ENCODE measurements around the gene WHAMM. TPM values are rescaled to one million over a fixed set of nuclear protein-coding genes. Genes with fewer than 3 reads are reported as not detected.
A peak's percentile ranks its signal among the peaks of the same experiment; 100 is the strongest.
"Not testable (repeated sequence)": the region's sequence is repeated elsewhere in the genome, so short reads cannot be mapped to it uniquely, and the experiment has no call there.

The WHAMM gene
- total RNA-seq, 1 donor from 2014 or later, result 5.7 TPM

DNA sequence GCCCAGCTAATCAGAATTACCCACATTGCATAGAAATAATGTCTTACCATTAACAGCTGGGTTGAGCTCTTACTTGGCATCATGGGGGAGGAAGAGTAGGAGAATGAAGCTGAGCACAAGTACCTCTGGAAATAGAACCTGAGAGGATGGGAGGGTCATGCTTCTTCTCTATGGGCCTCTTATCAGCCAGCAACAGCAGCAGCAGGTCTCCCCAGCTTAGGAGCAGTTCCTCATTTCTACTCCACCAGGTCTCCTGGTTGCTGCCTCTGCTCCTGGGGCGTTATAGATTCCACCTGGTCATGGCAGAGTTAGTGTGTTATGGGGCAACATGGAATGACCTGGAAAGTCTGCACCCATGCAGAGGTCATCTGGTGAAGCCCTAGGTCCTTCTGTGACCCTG lies 6.9 kb upstream of the WHAMM start:
- no peak for DNase-seq

DNA sequence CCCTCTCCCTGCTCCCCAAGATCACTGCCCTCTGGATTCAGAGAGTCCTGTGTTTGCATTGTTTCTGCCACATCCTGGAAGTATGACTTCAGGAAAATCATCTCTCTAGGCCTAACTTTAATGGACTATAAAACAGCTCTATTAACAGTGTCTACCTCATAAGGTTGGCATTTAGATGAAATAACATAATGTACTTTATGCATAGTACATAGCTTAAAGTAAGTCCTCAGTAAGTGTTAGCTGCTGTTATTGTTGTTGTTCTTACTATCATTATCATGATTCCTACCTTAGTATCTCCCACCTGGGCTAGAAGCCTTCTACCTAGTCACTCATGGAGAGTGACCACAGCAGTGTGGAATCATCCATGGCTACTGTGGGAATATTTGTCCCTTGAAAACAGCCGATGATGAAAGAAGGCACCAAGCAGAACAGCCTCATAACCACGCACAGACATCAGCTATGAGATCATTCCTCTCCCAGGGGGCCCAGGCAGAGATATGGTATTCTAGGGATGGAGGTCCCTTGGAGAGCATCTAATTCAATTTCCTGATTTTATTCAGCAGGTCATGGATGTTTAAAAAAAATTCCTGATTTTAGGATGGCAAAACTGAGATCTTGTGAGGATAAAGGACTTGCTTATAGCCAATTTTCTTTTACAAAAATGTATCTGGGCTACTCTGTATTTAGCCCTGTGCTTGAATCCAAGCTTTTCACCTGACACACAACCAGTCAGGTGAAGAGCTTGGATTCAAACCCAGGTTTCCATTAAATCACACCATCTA lies 5.4 kb upstream of the WHAMM start:
- DNase-seq, result no peak

- DNase-seq, result no peak
These were observed 4.9 kb upstream of the WHAMM start for GRCh38 chr15:82804575-82804949.

GRCh38 chr15:82805994-82806406 lies 3.4 kb upstream of the WHAMM start, which contains the start of gene FSD2:
TSS of gene FSD2 (minus strand) at chr15:82806069. CDS start at chr15:82787390, 18,679 bp downstream.
- DNase-seq, result no peak

GRCh38 chr15:82807920-82808633 lies 1.4 kb upstream of the WHAMM start:
- no peak for DNase-seq

GRCh38 chr15:82808634-82809041 lies 790 bp upstream of the WHAMM start:
- no peak for DNase-seq

DNA sequence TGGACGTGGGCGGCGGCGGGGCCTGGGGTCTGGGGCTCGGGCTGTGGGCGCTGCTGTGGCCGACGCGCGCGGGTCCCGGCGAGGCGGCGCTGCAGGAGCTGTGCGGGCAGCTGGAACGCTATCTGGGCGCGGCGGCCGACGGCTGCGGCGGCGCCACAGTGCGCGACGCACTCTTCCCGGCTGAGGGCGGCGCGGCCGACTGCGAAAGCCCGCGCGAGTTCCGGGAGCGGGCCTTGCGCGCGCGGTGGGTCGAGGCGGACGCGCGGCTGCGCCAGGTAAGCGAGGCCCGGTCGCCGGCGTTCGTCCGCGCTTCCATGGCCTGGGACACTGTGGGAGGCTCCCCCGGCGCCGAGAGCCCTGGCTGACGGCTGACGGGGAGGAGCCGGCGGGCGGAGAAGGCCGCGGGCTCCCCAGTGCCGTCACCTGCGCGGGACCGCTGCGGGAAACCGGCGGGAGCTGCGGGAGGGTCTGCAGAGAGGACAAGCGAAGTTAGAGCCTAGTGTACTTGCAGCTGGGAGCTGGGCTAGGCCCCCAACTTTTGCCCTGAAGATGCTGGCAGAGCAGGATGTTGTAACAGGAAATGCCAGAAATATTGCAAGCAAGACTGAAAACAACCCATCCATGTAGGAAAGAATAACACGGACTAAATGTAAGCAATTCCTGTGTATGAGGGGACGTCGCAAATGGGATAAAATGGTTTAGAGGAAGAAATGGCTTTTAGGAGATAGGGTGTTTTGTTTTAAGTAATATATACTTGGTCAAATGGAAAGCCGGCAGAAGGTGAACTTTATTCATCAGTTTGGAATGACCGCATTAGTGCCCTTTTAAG lies 847 bp downstream of the WHAMM start:
- peak; percentile 30 for DNase-seq

GRCh38 chr15:82810890-82811426 lies 1.5 kb downstream of the WHAMM start:
- DNase-seq, result no peak

DNA sequence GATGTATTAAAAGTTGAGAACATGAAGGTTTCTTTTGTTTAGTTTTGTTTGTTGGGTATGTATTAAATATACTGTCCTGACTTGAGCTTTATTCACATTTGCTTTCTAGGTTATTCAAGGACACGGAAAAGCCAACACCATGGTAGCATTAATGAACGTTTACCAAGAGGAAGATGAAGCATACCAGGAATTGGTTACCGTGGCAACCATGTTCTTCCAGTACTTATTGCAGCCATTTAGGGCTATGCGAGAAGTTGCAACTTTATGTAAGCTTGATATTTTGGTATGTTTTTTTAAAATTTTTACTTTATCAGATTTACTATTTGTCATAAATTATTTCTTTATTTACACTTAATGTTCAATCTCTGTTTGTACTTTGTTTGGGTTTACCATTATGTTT lies 3.6 kb downstream of the WHAMM start:
- DNase-seq, result no peak

DNA sequence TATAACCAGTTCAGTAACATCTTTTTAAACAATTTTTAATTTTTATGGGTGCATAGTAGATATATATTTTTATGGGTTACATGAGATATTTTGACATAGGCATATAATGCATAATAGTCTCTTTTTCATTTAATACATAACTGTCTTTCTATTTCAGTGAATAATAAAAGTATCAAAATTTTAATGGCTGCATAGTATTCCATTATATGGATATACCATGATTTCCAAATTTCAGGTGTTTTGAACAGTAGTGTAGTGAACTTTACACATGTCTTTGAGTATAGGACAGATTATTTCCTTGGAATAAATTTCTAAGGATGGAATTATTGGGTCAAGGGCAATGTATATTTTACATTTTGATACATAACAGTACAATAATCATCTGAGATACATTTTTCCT lies 10.7 kb downstream of the WHAMM start:
- no peak for DNase-seq

DNA sequence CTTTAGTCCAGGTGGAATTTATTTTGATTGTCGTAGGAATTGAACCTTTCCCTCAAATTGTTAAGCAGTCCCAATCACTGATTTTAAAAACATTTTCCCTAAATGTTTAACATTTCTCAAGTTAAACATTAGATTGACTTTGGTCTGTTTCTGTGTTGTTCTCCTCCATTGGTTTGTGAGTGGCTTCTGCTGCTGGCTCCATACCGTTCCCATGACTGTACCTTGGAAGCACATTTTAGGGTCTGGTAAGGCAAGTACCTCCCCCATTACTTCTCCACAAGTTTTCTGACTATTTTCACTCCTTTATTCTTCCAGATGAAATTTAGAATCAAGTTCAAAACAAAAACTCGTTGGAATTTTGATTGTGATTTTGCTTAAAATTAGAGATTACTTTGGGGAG lies 12.0 kb downstream of the WHAMM start:
- DNase-seq, result not testable (repeated sequence)

DNA sequence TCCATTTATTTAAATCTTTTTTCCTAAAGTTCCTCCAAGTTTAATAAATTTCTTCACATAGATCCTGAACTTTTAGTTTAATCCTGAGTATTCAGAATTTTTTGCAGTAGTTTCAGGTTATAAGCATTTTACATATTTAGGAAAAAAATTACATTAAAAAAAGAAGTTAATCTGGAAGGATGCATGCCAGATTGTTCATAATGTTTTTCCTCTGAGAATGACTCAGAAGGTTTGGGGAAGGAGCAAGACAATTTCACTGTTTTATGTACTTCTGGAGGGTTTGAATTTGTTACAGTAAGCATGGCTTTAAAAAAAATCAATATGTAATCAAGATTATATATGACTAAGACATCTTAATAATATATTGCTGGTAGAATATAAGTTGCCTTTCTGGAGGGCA lies 12.4 kb downstream of the WHAMM start:
- DNase-seq, result not testable (repeated sequence)

DNA sequence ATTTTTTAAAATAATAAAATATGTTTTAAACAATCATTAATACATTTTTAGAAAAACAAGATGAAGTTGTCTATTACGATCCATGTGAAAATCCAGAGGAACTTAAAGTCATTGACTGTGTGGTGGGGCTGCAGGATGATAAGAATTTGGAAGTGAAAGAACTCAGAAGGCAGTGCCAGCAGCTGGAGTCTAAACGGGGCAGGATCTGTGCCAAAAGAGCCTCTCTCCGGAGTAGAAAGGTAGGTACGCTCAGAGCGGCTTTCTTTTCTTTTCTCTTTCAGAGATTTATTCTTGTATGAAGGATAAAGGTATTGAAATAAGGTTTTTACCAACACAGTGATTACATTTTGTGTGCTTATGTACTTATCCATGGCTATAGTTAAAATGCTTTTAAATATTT lies 13.6 kb downstream of the WHAMM start:
- no peak for DNase-seq

DNA sequence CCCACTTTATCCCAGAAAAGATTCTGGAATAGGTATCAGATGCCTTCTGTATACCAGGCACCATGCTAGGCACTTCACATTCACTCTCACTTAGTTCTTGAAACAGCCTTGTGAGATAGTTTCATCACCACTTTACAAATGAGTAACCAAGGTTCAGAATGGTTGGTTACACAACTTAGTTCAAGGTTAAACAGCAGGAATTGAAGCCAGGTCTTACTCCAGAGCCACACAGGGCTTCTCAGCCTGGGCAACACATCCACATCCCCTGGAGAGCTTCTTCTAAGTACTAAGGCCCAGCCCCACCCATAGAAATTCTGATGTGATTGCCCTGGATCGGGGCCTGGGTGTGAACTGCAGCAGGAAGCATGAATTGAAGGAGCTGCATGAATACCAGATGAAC lies 18.6 kb downstream of the WHAMM start:
- DNase-seq, result no peak

DNA sequence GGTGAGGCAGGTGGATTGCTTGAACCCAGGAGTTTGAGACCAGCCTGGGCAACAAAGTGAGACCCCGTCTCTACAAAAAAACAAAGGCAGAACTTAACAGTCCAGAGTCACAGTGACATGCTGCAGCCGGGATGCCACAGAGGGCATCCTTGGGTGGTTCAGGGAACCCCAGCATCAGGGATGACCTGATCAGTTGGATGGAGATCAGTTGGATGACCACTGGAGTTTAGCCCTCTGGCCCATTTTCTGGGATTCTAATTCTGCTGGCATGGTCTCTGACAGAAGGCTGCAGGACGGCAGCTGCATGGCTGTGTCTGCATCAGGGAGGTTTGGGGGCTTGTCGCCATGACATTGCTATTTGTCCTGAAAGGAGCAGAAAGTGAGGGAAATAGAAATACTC lies 19.8 kb downstream of the WHAMM start:
- no peak for DNase-seq

- DNase-seq, result no peak
These were observed 21.2 kb downstream of the WHAMM start for GRCh38 chr15:82830427-82831173.

GRCh38 chr15:82831894-82832600 lies 22.6 kb downstream of the WHAMM start:
- no peak for DNase-seq

- no peak for DNase-seq
These were observed 23.4 kb downstream of the WHAMM start for GRCh38 chr15:82832601-82833361.

GRCh38 chr15:82833362-82833682 lies 23.9 kb downstream of the WHAMM start:
- no peak for DNase-seq

- DNase-seq, result no peak
These were observed 26.0 kb downstream of the WHAMM start for GRCh38 chr15:82835391-82835917.

All from skin of body (tissue), 2 donors.